ENCODE results near the gene TANGO6.
"Not testable (repeated sequence)": the region's sequence is repeated elsewhere in the genome, so short reads cannot be mapped to it uniquely, and the experiment has no call there.

TANGO6 gene

GRCh38 chr16:68843482-68844210 lies at the start of gene TANGO6:
TANGO6 (plus strand) TSS chr16:68843531; CDS start chr16:68843618, 87 bp downstream.
- DNase-seq: peak; percentile 74

- DNase-seq: no peak
Observed at GRCh38 chr16:68798398-68798797, 44.9 kb upstream of the TANGO6 start.

GRCh38 chr16:68800257-68800875 lies 43.0 kb upstream of the TANGO6 start:
- DNase-seq: peak; percentile 55

- no peak for DNase-seq
Observed at GRCh38 chr16:68802190-68802589, 41.1 kb upstream of the TANGO6 start.

GRCh38 chr16:68806422-68806821 lies 36.9 kb upstream of the TANGO6 start:
- DNase-seq: no peak

GRCh38 chr16:68806981-68807380 lies 36.4 kb upstream of the TANGO6 start:
- no peak for DNase-seq

GRCh38 chr16:68814516-68814915 lies 28.8 kb upstream of the TANGO6 start:
- DNase-seq: no peak

GRCh38 chr16:68823401-68824135 lies 19.8 kb upstream of the TANGO6 start:
- DNase-seq: no peak

GRCh38 chr16:68825427-68825826 lies 17.9 kb upstream of the TANGO6 start:
- DNase-seq: no peak

GRCh38 chr16:68826652-68827051 lies 16.7 kb upstream of the TANGO6 start:
- DNase-seq: no peak

GRCh38 chr16:68833251-68833650 lies 10.1 kb upstream of the TANGO6 start:
- no peak for DNase-seq

- no peak for DNase-seq
Observed at GRCh38 chr16:68834550-68834949, 8.8 kb upstream of the TANGO6 start.

- no peak for DNase-seq
Observed at GRCh38 chr16:68835970-68836369, 7.4 kb upstream of the TANGO6 start.

GRCh38 chr16:68839831-68840230 lies 3.5 kb upstream of the TANGO6 start:
- no peak for DNase-seq

- DNase-seq: not testable (repeated sequence)
Observed at GRCh38 chr16:68842964-68843481, 308 bp upstream of the TANGO6 start.

- no peak for DNase-seq
Observed at GRCh38 chr16:68844211-68844564, 857 bp downstream of the TANGO6 start.

GRCh38 chr16:68848786-68849185 lies 5.5 kb downstream of the TANGO6 start:
- DNase-seq: no peak

- no peak for DNase-seq
Observed at GRCh38 chr16:68850481-68850880, 7.2 kb downstream of the TANGO6 start.

- DNase-seq: no peak
Observed at GRCh38 chr16:68851601-68852000, 8.3 kb downstream of the TANGO6 start.

- DNase-seq: no peak
Observed at GRCh38 chr16:68857479-68857878, 14.1 kb downstream of the TANGO6 start.

- DNase-seq: no peak
Observed at GRCh38 chr16:68859828-68860227, 16.5 kb downstream of the TANGO6 start.

GRCh38 chr16:68860978-68861892 lies 17.9 kb downstream of the TANGO6 start:
- DNase-seq: no peak

- no peak for DNase-seq
Observed at GRCh38 chr16:68866933-68867332, 23.6 kb downstream of the TANGO6 start.
